Smooth muscle cell of the brain vasculature (primary cell): ENCODE data around the gene PRKD1.
A peak's percentile ranks its signal among the peaks of the same experiment; 100 is the strongest.

Experiments
- DNase-seq: peaks from one replicate; pipeline ENCODE4 v3.0.0-alpha.2; 2012; ENCODE audit warnings: low read depth, low spot score

Gene PRKD1

DNA sequence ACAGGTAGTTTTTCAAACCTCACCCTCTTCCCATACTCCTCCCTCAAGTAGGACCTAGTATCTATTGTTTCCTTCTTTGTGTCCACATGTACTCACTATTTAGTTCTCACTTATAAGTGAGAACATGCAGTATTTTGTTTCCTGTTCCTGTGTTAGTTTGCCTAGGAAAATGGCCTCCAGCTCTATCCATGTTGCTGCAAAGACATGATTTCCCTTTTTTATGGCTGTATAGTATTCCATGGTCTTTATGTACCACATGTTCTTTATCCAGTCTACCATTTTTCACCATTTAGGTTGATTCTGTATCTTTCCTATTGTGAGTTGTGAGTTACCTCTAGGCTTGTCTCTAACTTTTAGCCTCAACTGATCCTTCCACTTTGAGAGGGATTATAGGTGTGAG is 310.7 kb downstream of the PRKD1 start:
- no peak for DNase-seq

DNA sequence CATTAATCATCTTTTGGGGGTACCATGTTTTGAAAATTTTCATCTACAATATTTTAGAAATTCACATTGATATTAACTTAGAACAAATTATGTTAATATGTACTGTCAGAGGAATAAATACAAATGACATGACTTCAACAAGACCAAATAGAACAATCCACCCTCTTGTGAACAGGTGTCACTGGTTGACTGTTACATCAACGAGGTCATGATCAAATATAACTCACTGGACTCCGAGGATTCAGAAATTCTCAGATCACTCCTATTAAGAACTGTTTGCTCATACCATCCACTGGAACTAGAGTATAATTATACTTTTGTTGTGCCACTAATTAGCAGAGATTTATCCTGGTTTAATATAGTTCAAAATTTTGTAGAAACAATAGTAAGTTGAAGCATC is 318.8 kb downstream of the PRKD1 start:
- DNase-seq: no peak

DNA sequence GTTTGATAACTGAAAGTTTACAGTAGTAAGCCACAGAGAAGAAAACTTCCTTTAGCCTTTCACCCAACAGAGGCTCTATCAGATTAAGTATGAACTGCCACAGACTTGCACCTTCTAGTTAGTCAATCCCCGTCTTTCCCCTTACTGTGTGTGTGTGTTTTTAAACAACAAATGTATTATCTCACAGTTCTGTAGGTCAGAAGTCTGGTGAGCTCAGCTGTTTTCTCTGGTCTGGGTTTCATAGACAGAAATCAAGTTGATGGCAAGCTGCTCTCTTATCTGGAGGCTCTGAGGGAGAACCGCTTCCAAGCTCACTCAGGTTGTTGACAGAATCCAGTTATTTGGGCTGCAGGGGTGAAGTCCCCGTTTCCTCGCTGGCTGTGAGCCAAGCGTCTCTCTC is 320.5 kb downstream of the PRKD1 start:
- DNase-seq: no peak

DNA sequence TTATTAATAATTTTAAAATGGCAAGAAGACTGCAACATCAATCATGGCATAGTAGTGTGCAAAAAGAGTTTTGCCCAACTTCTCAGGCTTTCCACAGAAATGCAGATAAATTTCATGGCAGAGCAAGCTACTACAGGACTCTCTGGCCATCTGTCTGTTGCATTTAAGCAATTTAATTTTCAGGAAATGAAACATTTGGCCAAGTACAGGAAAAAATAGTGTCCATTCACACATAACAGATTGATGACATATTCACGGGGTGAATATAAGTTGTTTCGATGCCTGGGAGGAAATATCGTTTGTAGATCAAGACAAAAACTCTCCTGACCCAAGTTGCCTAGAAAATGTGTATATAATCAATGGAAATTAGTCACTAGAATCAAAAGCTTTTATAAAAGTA is 324.0 kb downstream of the PRKD1 start:
- DNase-seq: no peak

DNA sequence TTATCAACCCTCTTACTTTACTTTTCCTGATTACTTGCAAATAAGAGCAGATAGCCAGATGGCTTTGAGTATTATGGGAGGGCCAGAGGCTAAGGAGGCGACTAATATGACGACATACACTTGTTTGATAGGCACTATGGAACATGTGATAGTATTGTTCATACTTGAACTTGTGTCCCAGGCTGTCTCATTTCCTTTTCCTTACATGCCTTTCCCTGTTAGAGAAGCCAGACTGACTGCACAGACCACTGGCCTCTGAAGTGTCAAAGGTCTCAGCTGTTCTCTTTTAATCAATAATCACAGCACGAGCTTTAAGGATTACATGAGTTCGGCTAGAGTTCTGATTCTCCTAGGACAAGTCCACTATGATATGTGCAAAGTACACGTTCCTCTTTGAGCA is 326.0 kb downstream of the PRKD1 start:
- DNase-seq: no peak

DNA sequence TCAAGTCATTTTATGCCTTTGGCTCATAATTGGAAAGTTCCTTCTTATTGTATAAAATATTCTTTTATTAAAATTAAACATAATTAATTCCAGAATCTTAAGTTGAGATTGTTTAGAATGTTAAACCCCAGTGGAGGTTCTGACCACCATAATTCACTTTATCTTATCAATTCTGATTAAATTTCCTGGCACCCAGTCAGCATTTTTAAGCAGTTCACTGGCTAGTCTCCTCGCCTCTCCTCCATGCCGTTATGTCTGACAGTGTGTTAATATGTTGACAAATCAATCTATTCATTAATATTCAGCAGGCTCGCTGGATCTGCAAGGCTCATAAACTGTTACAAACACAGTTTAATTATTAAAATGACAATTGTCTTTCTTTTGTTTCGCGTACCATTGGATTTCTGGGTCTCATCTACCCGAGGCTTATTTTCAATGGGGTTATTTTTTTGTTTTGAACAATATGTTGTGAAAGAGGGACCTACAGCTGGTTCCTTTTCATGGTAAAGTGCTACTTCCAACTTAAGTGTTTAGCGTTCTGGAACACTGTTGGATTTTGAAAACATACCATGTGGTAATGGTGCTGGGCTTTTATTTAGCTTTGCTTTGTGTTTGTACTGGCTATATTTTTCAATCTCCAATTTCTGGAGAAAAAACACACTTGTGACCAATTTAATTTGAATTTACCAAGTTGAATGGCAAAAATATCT is 339.7 kb downstream of the PRKD1 start:
- no peak for DNase-seq

DNA sequence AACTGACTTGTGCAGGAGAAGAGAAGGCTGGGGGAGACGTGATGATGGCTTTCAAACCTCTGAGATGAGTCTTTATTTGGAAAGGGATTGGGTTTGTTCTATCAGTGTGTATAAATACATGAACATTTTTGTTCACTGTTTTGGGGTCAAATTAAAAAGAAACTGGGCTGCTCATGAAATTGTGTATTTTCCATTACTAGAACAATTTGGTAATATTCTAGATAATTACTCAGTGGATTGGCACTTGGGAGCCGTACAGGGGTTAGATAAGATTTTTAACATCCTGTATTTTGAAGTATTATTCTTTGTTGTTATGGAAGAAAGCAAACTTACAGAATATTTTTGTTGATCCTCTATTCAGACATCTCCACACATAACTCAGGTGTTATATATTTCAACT is 340.6 kb downstream of the PRKD1 start:
- no peak for DNase-seq

DNA sequence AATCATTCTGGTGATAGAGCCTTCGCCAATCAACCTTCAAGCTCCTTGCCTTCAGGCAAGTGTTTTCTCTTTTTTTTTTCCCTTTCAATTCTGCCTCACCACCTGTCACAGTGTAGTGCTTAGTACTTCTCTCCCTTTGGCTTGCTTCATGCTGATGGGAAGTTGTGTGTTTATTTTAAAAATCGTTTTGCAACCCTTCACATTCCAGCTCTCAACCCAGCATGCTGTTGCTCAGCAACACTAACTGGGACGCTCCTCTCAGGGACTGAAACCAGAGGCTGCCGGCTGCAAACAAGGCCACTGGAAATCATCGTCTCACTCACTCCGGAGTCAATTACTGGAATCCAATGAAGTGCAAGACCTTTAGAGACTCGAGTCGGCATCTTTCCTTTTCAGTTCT is 342.7 kb downstream of the PRKD1 start:
- peak; percentile 59 for DNase-seq

DNA sequence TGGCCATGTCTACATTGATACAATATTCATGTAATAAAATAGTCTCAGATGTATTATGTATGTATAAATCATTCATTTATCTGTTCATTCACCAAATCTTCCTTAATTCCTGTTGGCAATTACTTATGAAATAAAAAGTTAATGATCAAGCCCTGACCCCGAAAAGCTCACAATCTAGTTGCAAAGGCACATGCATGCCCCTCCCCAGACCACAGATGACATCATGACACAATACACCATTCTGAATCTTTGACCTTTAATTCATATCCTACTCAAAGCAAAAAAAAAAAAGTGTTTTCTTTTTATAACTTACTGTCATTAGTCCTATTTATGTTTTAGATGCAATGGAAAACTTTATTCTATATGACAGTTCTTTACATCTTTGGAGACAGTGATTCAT is 346.9 kb downstream of the PRKD1 start:
- DNase-seq: no peak

DNA sequence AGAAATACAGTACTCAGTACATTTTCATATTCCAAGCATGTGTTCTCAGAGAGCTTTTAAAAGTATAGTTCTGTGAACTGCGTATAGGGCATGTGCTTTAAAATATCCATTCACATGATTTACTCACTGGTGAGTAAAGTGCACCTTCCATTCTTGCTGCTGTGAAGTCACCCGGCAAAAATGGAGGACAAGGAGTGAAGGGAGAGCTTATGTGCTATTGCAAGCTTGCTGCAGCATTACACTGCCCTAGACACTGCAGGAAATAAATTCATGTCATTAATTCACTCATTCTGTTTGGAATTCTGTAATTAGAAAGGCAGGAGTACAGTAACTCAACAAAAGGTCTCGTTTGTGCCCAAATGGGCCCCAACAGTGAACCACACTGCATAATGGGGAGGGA is 347.8 kb downstream of the PRKD1 start:
- DNase-seq: no peak

DNA sequence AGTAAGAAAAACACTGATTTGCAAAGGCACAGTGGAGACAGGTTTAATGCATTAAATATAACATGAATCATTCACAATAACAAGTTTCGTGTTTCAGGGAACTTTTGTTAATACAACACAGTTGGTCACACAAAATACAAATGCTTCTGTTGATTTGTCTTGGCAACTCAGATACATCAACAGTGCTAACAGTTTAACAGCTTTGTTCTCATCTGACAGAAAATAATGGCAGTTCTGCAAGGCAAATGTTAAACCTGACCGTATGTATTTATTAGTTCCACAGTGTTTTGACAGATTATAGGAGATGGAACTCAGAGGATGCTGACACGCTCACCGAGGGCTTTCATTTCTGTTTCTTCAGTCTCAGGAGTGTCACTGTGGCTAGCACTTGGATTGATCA is 350.7 kb downstream of the PRKD1 start:
- DNase-seq: no peak

DNA sequence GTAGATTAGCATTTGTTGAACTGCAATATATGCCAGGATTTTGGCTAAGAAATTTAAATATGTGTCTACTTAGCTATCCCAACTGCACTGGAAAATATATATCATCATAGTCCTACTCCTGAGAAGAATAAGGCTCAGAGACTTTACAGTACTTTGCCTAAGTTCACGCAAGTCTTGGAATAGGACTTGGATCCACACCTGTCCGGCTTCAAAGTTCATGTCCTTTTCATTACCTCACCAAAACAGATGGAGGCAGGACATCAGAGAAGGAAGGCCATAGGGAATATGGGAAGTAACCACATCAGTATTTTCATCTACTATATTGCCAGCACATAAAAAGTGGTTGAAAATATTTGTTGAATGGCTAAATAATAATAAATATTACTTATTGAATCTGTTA is 358.5 kb downstream of the PRKD1 start:
- DNase-seq: no peak

DNA sequence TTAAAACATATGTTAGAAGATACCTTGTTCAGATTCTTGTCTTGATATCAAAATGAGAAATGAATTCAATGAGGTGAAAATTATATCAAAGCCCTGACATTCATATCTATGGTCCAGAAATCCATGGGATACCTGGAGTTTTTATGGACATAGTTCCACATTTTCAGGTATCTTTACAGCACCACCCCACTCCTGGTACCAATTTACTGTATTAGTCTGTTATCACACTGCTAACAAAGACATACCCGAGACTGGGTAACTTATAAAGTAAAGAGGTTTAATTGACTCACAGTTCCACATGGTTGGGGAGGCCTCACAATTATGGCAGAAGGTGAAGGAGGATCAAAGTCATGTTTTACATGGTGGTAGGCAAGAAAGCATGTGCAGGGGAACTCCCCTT is 361.5 kb downstream of the PRKD1 start:
- DNase-seq: no peak

DNA sequence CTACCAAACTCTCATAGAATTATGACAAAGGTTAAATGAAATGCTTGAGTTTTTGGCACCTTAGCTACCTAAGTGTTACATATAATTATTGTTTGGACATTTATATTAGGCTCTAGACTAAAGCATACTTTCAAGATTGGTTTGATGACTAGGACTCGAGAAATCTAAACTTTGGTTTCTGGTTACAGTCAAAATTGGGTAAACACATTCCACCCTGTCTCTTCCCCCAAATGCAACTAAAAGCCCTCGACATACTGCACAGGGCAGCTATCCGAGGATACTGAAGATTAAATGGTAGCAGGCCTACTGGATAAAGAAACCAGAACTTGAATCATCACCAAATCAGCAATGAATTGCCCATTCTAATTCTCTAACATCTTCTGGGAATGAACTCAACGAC is 369.1 kb downstream of the PRKD1 start:
- no peak for DNase-seq

DNA sequence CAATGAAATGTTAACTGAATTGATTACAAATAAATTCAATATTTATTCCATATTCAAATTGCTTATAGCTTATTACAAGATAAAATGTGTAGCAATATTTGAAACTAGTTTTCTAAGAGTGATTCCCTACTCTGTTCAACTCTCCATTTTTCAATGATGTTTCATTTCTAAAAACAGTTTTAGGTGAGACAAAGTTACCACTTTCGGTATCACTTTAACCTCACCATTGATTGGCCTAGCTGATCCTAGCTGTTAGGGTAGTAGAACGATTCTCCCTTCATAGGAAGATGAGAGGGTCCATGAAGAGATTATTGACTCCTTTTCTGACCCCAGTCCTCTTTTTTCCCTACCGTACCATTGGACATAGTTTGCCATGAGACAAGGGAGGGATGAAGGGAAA is 373.3 kb downstream of the PRKD1 start:
- no peak for DNase-seq

DNA sequence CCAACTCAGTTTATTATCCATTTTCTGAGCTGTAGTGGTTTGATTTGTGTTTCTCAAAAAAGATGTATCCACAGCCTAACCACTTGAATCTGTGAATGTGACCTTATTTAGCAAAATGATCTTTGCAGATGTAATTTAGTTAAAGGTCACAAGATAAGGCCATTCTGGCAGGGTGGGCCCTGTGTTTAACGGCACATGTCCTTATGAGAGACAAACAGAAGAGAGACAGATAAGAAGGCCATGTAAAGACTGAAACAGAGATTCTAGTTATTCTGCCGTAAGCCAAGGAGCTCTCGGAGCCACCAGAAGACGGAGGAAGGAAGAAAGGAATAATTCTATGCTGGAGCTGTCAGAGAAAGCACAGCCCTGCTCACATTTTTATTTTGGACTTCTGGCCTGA is 374.2 kb downstream of the PRKD1 start:
- no peak for DNase-seq

DNA sequence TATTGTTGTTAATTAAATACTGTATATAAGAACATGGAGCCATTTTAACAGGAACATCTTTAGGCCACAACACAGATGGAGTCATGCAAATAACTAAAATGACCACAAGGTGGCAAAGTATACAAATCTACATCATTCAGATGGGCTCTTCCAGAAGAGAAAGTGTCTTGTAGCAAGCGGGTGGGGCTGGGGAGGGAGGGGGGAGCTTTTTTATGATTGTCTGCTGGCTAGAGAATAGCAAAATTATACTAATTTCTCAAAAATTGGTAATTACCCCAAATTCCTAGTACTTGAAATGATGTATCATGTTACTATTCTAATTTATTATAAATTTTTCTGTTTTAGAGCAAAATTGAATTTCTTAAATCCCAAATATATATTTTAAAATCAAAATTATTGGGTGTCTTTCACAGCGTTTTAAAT is 378.7 kb downstream of the PRKD1 start:
- peak; percentile 29 for DNase-seq

DNA sequence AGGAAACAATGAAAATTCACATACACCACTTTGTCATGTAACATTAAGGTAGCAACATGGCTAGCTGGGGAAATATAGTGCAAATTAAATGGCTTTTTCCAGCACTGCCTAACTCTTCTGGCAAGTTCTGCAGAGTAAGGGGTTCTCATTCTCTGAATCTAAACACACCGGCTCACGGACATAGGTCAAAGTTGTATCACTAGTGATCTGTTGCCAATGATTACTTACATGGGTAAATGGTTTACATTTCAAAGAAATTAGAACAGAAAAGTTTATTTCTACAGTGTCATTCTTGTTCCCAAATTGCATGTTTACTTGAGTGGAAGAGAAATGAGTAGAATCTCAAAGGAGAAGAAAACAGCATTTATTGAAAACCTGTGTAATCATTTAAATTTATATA is 381.9 kb downstream of the PRKD1 start:
- DNase-seq: no peak

DNA sequence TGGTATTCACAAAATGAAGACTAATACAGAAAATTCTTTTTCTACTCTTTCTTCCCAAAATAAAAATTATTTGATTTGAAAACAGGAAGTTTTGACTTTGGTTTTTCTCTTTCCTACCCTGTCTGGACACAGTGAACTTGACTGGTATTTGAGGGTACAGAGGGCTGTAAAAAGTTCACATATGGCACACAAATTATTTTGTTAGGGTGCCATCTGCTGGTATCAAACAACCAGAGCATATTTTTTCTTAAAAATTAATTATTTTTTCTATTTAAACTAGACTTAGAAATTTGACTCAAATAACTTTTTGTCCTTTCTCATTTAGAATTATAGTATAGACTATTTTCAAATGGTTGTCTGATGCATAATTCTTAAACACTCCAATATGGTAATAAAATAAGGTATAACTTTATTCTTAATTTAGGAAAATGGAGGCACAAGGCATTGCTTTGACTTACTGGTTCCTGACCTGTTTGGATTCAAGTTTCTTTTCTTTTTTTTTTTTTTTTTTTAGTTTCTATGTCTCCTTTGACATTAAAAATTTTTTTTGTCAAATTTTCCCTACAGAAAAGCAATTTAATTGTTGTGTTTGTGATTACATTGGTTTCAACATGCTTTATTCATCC is 390.6 kb downstream of the PRKD1 start:
- DNase-seq: peak; percentile 2

DNA sequence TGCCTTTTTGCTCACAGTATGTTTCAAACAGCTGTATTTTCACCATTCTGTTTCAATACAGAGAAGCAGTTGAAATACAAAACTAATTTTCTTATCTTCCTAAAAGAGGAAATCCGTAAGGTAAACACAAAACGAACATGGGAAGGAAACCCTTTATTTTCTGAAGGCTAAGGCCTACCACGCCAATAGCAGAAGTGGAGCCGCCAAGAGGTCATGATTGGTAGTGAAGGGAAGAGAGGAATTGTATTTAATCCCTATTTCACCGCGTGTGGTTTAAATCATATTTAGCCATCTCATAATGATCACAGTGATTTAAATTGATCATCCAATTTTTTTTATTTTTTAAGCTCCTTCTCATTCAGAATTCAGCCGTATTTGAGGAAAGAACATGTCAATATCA is 398.2 kb downstream of the PRKD1 start:
- DNase-seq: no peak

DNA sequence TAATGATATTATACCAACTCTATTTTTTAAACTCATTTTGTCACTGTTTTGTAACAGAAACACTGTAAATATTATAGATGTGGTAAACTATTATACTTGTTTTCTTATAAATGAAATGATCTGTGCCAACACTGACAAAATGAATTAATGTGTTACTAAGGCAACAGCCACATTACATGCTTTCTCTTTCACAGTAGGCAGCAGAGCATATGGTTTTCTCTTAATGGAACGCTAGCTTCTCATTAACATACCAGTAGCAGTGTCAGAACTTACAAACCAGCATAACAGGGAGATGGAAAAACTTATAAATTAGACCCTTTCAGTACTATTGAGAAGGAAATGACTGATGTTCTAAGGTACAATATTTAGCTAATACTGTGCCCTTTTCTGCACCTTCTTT is 398.8 kb downstream of the PRKD1 start:
- DNase-seq: no peak

DNA sequence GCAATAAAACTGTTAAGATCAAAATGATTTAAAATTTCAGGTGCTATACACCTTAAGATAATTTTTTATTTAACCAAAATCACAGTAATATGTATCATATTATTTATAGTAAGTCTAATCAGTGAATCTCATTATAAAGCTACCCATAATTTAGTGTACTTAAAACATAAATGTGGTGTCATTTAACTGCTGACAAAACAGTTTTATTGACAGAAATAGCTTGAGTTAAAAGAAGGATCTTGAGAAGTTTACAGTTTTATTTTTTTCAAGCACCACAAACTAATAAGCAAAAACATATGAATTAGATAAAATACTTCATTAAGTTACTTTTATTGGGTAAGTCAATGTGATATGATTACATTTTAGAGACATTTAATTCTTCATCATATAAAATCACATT is 400.4 kb downstream of the PRKD1 start:
- DNase-seq: no peak
